HFFc6 (cell line): Measurements from ENCODE around the gene GPR157. TPM values are rescaled to one million over a fixed set of nuclear protein-coding genes. Genes with fewer than 3 reads are reported as not detected.

Experiments used
- DNase-seq: peaks from one replicate; pipeline ENCODE4 v3.0.0-alpha.2; 2018
- H3K27ac Mint-ChIP-seq: 2 replicates; pipeline ENCODE4 v1.8.0; 2020; ENCODE audit warnings: mild to moderate bottlenecking, mixed read lengths
- H3K27me3 Mint-ChIP-seq: 2 replicates; pipeline ENCODE4 v1.8.0; 2021; ENCODE audit warnings: mild to moderate bottlenecking, moderate library complexity, mixed read lengths; ENCODE audit not compliant: insufficient read depth
- H3K36me3 Mint-ChIP-seq: 2 replicates; pipeline ENCODE4 v1.8.0; 2021; ENCODE audit warnings: low read depth, mixed read lengths
- H3K4me1 Mint-ChIP-seq: 2 replicates; pipeline ENCODE4 v1.8.0; 2020; ENCODE audit warnings: low read depth, mixed read lengths
- H3K4me3 Mint-ChIP-seq: 2 replicates; pipeline ENCODE4 v1.8.0; 2020; ENCODE audit warnings: mild to moderate bottlenecking, moderate library complexity, mixed read lengths
- H3K9me3 Mint-ChIP-seq: 2 replicates; pipeline ENCODE4 v1.8.0; 2020; ENCODE audit warnings: mild to moderate bottlenecking, mixed read lengths
- total RNA-seq, 6 experiments: library from RNA; stranded (reverse); fragmentation: NEBNext Ultra II Directional; extraction: Animal tissue kit (Norgen Biotek cat#: 25700); gene quantifications; 2 replicates in 1 of 6; 3 replicates in 5 of 6; pipeline ENCODE4 v1.2.3, GENCODE V29; 2021
- TF ChIP-seq, protein P1 (sequence below): fragments of 200-600 bp; sonication (generic); IDR thresholded peaks from 2 replicates; pipeline ENCODE4 v1.5.0; 2021; ENCODE audit warnings: antibody characterized with exemption, mild to moderate bottlenecking

The GPR157 gene
- total RNA-seq, 6 experiments from 2014 or later: 8.2 to 11.1 (median 9.7) TPM

DNA sequence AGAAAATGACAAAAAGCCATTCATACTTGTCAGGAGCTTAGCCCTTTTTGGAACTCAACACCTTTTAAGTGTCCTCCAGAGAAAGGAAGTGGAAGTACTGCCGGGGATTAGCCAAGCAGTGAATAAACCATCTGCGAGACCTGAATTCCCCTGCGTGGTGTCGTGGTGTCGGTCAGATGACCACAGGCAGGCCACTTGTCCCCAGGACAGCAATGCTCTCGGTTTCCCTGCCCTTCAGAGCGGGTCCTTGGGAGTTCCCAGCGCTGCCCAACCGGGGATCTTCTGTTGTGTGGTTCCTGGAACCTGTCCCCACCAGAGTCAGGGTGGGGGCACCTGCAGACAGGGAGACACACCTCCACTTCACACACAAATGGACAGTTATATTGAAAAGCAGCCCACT, 9.2 kb downstream of the GPR157 start:
- Mint-ChIP-seq H3K9me3 (no peaks in the 10 kb centered on the region), H3K36me3 (no peaks in the 10 kb centered on the region), H3K27me3 (peaks cover 2% of the 10 kb centered on the region; the same call in 1 of the 2 replicates), H3K4me3 (no peak overlapping the region), H3K4me1 (no peaks in the 10 kb centered on the region), H3K27ac (no peak overlapping the region)
- TF ChIP-seq, protein P1, sequence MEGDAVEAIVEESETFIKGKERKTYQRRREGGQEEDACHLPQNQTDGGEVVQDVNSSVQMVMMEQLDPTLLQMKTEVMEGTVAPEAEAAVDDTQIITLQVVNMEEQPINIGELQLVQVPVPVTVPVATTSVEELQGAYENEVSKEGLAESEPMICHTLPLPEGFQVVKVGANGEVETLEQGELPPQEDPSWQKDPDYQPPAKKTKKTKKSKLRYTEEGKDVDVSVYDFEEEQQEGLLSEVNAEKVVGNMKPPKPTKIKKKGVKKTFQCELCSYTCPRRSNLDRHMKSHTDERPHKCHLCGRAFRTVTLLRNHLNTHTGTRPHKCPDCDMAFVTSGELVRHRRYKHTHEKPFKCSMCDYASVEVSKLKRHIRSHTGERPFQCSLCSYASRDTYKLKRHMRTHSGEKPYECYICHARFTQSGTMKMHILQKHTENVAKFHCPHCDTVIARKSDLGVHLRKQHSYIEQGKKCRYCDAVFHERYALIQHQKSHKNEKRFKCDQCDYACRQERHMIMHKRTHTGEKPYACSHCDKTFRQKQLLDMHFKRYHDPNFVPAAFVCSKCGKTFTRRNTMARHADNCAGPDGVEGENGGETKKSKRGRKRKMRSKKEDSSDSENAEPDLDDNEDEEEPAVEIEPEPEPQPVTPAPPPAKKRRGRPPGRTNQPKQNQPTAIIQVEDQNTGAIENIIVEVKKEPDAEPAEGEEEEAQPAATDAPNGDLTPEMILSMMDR: no peak
- DNase-seq: no peak

DNA sequence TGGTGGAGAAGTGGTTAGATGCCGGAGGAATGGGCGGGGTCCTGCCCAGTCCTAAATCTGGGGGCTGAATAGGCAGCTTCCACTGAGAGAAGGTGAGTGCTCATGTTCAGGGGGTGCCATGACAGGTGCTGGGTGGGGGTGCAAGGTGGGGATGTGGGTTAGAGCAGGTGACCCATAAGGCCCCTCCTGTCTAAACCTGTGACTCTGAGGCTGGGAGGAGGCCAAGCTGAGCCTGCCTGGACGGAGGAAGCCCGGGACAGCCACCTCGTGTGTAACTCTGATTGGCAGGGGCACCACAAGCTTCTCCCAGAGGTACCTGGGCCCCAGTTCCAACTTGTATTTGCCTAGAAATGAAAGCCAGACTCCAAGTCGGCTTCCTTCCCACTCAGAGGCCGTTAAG, 10.7 kb downstream of the GPR157 start:
- H3K36me3 Mint-ChIP-seq: no peaks in the 10 kb centered on the region
- H3K4me3 Mint-ChIP-seq: no peak overlapping the region
- DNase-seq: no peak
- no peaks in the 10 kb centered on the region for H3K4me1 Mint-ChIP-seq
- TF ChIP-seq, protein P1: no peak
- no peak overlapping the region for H3K27ac Mint-ChIP-seq
- H3K9me3 Mint-ChIP-seq: no peaks in the 10 kb centered on the region
- H3K27me3 Mint-ChIP-seq: peaks cover 2% of the 10 kb centered on the region; the same call in 1 of the 2 replicates

DNA sequence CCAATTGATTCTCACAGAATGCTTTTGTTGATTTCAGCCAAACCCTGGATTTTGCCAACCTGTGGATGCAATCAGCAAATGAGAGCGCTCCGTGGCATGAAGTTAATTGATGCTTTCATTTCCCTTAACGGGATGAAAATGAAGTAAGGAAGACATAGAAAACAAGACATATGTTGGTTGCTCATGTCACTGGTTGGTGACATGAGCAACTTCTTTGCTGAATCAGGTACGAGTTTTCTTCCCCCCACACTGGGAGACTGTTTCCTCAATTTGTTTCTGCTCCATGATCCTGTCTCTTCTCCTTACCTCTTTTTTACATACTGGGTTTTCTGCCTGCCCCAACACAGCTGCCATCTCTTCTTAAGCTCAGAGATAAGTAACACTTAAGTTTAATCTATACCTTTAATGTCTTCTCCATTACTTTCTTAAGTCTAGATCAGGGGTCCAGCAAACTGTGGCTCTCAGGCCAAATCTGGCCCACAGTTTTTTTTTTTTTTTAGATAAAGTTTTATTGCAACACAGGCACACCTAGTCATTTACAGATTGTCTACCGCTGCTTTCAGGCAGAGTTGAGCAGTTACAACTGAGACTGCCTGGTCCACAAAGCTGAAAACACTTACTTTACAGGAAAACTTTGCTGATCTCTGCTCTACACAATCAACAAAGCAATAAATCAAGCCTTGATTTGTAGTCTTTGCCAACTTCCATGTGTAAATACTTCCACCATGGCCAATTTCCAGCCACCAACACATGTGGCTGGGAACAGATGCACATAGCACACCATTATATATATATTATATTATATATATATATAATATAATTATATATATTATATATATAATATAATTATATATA, 13.3 kb downstream of the GPR157 start:
- TF ChIP-seq, protein P1: no peak
- DNase-seq: peak; percentile 46
- Mint-ChIP-seq H3K9me3 (no peaks in the 10 kb centered on the region), H3K4me3 (no peak overlapping the region), H3K4me1 (0 out of 2 replicates have a peak, but pooled peaks cover 3% of the 10 kb centered on the region), H3K27me3 (peaks cover 5% of the 10 kb centered on the region), H3K27ac (no peak overlapping the region), H3K36me3 (no peaks in the 10 kb centered on the region)

DNA sequence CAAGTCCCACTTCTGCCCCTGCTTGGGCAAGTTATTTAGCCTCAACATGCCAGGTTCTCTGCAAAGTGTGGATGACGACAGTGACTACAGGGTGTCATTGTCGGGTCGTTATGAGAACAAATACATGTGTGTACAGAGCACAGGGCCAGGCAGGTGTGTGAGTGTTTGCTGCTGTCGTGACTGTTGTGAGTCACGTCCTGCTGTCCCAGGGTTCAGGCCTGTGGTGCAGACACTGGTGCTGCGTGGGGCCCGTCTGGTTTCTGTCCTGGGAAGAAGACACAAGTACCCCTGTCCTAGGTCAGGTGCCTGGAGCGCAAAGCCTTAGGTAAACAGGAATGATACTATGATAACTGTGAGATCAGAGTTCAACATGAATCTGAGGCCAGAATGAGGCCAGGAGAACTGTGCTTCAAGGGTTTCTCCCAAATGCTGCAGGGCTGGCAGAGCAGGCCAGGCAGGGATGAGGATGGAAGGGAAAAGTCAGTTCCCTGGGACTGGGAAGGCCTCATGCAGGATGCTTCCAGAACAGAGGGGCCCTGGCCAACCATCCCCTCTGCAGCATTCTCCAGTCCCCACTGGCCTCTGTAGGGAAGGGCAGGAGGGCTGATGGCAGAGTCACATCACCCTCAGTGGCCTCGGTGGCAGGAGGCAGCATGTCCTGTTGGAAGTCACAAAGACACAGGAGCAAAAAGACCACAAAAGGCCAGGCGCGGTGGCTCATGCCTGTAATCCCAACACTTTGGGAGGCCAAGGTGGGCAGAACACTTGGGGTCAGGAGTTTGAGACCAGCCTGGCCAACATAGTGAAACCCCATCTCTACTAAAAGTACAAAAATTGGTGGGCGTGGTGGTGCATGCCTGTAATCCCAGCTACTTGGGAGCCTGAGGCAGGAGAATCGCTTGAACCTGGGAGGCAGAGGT, 15.7 kb downstream of the GPR157 start:
- H3K4me1 Mint-ChIP-seq: 0 out of 2 replicates have a peak, but pooled peaks cover 5% of the 10 kb centered on the region
- no peaks in the 10 kb centered on the region for H3K9me3 Mint-ChIP-seq
- no peaks in the 10 kb centered on the region for H3K36me3 Mint-ChIP-seq
- no peak overlapping the region for H3K4me3 Mint-ChIP-seq
- TF ChIP-seq, protein P1: no peak
- peaks cover 5% of the 10 kb centered on the region for H3K27me3 Mint-ChIP-seq
- H3K27ac Mint-ChIP-seq: no peak overlapping the region
- DNase-seq: no peak

DNA sequence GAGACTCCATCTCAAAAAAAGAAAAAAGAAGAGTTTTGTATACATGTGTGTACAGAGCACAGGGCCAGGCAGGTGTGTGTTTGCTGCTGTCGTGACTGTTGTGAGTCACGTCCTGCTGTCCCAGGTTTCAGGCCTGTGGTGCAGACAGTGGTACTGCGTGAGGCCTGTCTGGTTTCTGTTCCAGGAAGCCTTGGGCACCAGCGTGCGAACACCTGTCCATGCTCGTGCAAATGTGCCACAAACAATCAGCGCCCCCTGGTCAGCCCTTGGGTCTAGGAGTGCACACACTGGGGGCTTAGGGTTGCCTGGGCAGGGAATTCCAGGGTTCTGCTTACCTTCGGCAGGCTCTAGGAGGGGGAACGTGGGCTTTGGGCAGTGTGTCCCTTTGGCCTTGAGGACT, 16.9 kb downstream of the GPR157 start:
- Mint-ChIP-seq H3K27me3 (peaks cover 5% of the 10 kb centered on the region), H3K27ac (no peak overlapping the region), H3K4me1 (0 out of 2 replicates have a peak, but pooled peaks cover 5% of the 10 kb centered on the region), H3K9me3 (no peaks in the 10 kb centered on the region), H3K4me3 (no peak overlapping the region), H3K36me3 (no peaks in the 10 kb centered on the region)
- no peak for DNase-seq
- TF ChIP-seq, protein P1: no peak
